GM21526 (cell line): ENCODE results near the gene CLCN7.

Experiments used
- ATAC-seq: cut with Tn5 transposase; IDR thresholded peaks from one replicate; pipeline ENCODE4 v1.9.1; 2021; ENCODE audit warnings: moderate library complexity; ENCODE audit not compliant: unreplicated experiment, low FRiP score

The CLCN7 gene

GRCh38 chr16:1433756-1434155 is 41.1 kb downstream of the CLCN7 start:
- no peak for ATAC-seq

DNA sequence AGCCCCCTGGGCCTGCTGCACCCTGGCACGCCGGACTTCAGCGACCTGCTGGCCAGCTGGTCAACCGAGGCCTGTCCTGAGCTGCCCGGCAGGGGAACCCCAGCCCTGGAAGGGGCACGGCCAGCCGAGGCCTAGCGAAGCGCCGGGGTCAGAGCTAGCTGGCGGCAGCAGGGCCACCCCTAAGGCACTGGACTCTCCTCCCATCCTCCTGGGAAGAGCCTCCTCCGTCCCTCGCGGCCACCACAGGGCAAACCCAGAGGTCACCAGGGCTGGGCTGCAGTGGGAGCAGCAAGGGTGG is 41.6 kb downstream of the CLCN7 start:
- no peak for ATAC-seq

- no peak for ATAC-seq
Measured at GRCh38 chr16:1432388-1433262, 42.2 kb downstream of the CLCN7 start.

GRCh38 chr16:1431497-1432270 is 43.1 kb downstream of the CLCN7 start:
- ATAC-seq = no peak

GRCh38 chr16:1430759-1431496 is 43.9 kb downstream of the CLCN7 start, which contains the start of gene PERCC1:
Gene PERCC1, plus strand, starts transcription at chr16:1431078. Its CDS starts 1,516 bp downstream, at chr16:1432594.
- ATAC-seq = no peak

GRCh38 chr16:1430214-1430758 is 44.5 kb downstream of the CLCN7 start:
- no peak for ATAC-seq

DNA sequence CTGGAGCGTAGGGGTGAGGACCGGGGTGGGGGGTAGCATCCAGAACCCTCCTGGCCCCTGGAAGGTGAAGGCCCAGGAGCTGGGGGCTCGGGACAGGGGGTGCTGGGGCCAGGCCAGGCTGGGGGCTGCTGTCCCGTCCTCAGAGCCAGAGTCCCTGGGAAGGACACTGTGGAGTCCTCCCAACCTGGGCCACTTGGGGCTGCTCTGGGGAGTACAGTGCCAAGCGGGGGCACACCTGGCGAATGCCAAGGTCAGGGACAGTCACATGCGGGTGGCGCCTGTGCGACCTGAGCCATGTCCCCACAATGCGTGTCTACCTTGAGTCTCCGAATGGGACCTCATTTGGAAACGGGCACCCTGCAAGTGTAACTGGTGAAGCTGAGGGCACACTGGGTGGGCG is 45.2 kb downstream of the CLCN7 start:
- no peak for ATAC-seq

DNA sequence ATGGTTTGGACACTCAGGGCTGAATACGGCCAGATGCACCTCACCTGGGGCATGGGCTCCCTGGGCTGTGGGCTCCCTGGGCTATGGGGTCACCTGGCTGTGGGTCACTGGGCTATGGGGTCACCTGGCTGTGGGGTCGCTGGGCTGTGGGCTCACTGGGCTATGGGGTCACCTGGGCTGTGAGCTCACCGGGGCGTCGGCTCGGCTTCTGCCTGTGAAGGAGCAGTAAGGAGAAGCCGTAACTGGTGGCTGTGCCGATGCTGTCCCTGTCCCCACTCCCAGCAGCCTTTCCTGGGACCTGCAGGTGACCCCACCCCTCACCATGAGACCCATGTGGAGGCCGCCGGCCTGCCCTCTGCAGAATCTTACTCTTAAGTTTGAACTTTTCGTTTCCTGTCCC is 45.8 kb downstream of the CLCN7 start:
- ATAC-seq = no peak

GRCh38 chr16:1428511-1428910 is 46.3 kb downstream of the CLCN7 start:
- no peak for ATAC-seq

- no peak for ATAC-seq
Measured at GRCh38 chr16:1427473-1428461, 47.1 kb downstream of the CLCN7 start.

DNA sequence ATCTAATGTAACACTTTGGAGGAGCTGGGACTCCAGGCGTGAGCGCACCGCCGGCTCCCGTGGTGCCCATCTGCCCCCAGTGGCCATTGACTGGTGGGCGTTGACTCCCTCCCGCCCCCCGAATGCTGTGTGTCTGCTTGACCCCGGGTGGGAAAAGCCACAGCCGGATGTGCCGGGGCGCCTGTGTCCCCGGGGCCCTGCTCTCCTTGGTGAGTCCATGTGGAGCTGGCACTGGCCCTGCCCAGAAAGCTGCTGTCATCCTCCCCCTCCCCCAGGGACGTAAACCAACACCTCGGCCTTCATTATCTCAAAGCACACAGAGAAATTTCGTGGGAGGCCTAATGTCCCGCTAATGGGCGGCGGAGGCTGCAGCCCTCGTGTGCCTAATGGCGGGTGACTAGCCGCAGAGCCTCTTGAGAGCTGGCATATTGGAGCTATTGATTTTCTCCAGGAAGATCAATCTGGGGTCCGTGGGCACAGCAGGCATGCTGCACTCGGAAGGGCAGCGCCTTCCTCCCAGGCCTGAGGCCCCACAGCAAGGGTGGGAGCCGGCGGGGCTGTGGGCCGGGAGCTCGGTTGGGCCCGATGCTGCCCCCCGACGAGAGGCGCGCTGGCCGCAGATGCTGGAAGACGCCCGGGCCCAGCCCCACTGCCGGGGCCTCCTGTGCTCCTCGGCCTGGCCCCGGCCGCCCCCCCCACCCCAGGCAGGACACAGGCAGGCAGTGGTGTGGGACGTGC is 47.9 kb downstream of the CLCN7 start:
- ATAC-seq = no peak

DNA sequence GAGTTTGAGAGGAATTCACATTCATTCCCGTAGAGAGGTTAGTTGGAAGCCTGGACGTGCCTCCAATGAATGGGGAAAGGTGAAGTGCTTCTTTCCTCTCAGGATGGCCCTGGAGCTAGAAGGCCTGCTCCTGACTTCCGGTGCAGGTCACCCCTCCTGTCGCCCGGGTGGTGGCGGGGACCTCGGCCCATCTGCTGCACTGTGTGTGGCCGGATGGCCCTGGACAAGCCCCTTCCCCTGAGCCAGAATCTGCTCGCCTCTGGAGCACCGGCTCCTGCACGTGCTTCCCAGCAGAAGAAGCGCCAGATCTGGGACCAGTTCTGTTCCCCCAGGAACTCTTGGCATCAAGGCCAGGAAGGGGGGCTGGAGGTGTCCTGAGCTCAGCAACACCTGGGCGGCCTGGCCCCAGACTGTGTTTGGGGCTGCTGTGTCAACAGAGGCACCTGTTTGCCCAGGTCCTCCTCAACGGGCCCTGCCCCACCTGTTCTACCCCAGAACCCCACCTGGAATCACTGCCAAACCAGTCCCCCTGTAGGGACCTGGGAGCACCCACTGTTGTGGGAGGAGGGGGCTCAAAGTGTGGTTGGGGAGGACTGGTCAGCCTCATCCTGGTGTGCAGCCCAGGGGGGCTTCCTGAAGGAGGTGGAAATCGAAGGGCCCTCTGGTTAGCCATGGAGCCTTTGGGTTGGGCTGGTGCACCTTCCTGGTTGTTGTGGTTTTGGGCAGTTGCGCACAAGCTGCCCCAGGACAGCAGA is 49.0 kb downstream of the CLCN7 start:
- ATAC-seq = no peak

DNA sequence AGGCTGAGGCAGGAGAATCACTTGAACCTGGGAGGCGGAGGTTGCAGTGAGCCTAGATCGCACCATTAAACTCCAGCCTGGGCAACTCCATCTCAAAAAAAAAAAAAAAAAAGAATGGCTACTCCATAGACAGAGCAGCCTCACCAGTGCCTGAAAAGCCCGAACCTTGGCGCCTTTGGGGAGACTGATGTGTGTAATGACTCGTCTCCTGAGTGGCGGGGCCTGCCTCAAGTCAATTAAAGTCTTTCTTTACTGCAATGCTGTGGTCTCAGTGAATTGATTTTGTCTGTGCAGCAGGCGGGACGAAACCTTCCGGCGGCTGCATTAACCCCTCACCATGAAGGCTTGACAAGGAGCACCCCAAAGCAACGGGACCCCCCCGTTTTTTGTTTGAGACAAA is 50.8 kb downstream of the CLCN7 start:
- no peak for ATAC-seq

DNA sequence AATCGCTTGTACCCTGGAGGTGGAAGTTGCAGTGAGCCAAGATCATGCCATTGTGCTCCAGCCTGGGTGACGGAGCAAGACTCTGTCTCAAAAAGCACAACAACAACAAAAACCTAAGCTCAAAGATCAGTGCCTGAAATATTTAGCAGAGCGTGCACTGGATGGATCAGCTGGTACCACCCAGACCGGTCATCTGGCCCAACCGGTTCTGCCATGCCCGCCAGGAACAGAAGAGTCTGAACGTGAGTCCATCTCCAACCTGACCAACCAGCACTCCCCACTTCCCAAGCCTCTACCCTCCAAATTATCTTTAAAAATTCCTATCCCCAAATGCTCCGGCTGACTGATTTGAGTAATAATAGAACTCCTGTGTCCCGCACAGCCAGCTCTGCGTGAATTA is 52.8 kb downstream of the CLCN7 start:
- no peak for ATAC-seq

DNA sequence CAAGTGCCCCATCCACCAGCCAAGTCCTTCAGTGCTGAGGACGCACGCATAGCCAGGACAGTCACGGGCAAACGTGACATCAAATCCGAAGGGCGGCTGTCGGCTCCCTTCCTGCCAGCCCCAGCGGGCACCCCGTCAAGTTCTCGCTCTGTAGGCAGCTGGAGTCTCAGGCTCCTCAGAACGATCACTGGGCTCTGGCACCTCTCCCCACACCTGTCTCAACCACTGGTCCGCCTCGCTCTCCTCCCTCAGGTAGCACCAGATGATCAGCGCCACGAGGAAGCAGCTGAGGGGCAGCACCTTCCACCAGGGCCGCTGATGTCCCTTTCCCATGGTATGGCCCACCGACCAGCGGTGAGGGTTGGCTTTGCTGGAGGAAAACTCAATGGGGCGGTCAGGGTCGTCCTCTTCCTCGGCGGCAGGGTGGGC is 54.7 kb downstream of the CLCN7 start:
- ATAC-seq = peak; percentile 22

GRCh38 chr16:1416521-1416941 is 58.3 kb downstream of the CLCN7 start:
- ATAC-seq = no peak

- no peak for ATAC-seq
Measured at GRCh38 chr16:1414532-1415260, 60.1 kb downstream of the CLCN7 start, which contains the start of gene UNKL. Gene UNKL, minus strand, starts transcription at chr16:1414704. Its CDS starts 13 bp downstream, at chr16:1414691.
